ENCODE measurements around the gene FBXL17.

FBXL17 gene

GRCh38 chr5:108366500-108366899 is 15.4 kb downstream of the FBXL17 start:
- TF ChIP-seq JUND (IDR thresholded peaks at IDR 0.05; ENCODE audit: low read depth): no peak
- no peak for DNase-seq (ENCODE audit: low read depth in 1 of 2, low spot score in 1 of 2)
- in situ Hi-C loops (cut with HindIII; ENCODE audit: low pct_unique_long_range_greater_than_20kb, low sequenced_read_pairs): no loop called here

- no peak for TF ChIP-seq JUND (IDR thresholded peaks at IDR 0.05; ENCODE audit: low read depth)
- no peak for DNase-seq (ENCODE audit: low read depth in 1 of 2, low spot score in 1 of 2)
- in situ Hi-C loops (cut with HindIII; ENCODE audit: low pct_unique_long_range_greater_than_20kb, low sequenced_read_pairs): no loop called here
Observed at GRCh38 chr5:108361771-108362170, 20.1 kb downstream of the FBXL17 start.

GRCh38 chr5:108361239-108361638 is 20.7 kb downstream of the FBXL17 start:
- TF ChIP-seq JUND (IDR thresholded peaks at IDR 0.05; ENCODE audit: low read depth): no peak
- in situ Hi-C loops (cut with HindIII; ENCODE audit: low pct_unique_long_range_greater_than_20kb, low sequenced_read_pairs): no loop called here
- no peak for DNase-seq (ENCODE audit: low read depth in 1 of 2, low spot score in 1 of 2)

GRCh38 chr5:108360280-108360679 is 21.6 kb downstream of the FBXL17 start:
- in situ Hi-C loops (cut with HindIII; ENCODE audit: low pct_unique_long_range_greater_than_20kb, low sequenced_read_pairs): no loop called here
- no peak for TF ChIP-seq JUND (IDR thresholded peaks at IDR 0.05; ENCODE audit: low read depth)
- DNase-seq (ENCODE audit: low read depth in 1 of 2, low spot score in 1 of 2): no peak

- TF ChIP-seq JUND (IDR thresholded peaks at IDR 0.05; ENCODE audit: low read depth): no peak
- no peak for DNase-seq (ENCODE audit: low read depth in 1 of 2, low spot score in 1 of 2)
- in situ Hi-C loops (cut with HindIII; ENCODE audit: low pct_unique_long_range_greater_than_20kb, low sequenced_read_pairs): no loop called here
Observed at GRCh38 chr5:108356286-108356685, 25.6 kb downstream of the FBXL17 start.

GRCh38 chr5:108353087-108353486 is 28.8 kb downstream of the FBXL17 start:
- in situ Hi-C loops (cut with HindIII; ENCODE audit: low pct_unique_long_range_greater_than_20kb, low sequenced_read_pairs): no loop called here
- TF ChIP-seq JUND (IDR thresholded peaks at IDR 0.05; ENCODE audit: low read depth): no peak
- no peak for DNase-seq (ENCODE audit: low read depth in 1 of 2, low spot score in 1 of 2)

- no peak for TF ChIP-seq JUND (IDR thresholded peaks at IDR 0.05; ENCODE audit: low read depth)
- in situ Hi-C loops (cut with HindIII; ENCODE audit: low pct_unique_long_range_greater_than_20kb, low sequenced_read_pairs): no loop called here
- DNase-seq (ENCODE audit: low read depth in 1 of 2, low spot score in 1 of 2): peak; percentile 10 to 72
Observed at GRCh38 chr5:108345541-108346171, 36.2 kb downstream of the FBXL17 start.

- DNase-seq (ENCODE audit: low read depth in 1 of 2, low spot score in 1 of 2): no peak
- TF ChIP-seq JUND (IDR thresholded peaks at IDR 0.05; ENCODE audit: low read depth): no peak
- in situ Hi-C loops (cut with HindIII; ENCODE audit: low pct_unique_long_range_greater_than_20kb, low sequenced_read_pairs): no loop called here
Observed at GRCh38 chr5:108344103-108344822, 37.6 kb downstream of the FBXL17 start.

GRCh38 chr5:108341866-108342265 is 40.0 kb downstream of the FBXL17 start:
- no peak for TF ChIP-seq JUND (IDR thresholded peaks at IDR 0.05; ENCODE audit: low read depth)
- in situ Hi-C loops (cut with HindIII; ENCODE audit: low pct_unique_long_range_greater_than_20kb, low sequenced_read_pairs): no loop called here
- no peak for DNase-seq (ENCODE audit: low read depth in 1 of 2, low spot score in 1 of 2)

- DNase-seq (ENCODE audit: low read depth in 1 of 2, low spot score in 1 of 2): no peak
- in situ Hi-C loops (cut with HindIII; ENCODE audit: low pct_unique_long_range_greater_than_20kb, low sequenced_read_pairs): no loop called here
- no peak for TF ChIP-seq JUND (IDR thresholded peaks at IDR 0.05; ENCODE audit: low read depth)
Observed at GRCh38 chr5:108340131-108340530, 41.8 kb downstream of the FBXL17 start.

- peak in 1 of 2 experiments; percentile 3 for DNase-seq (ENCODE audit: low read depth in 1 of 2, low spot score in 1 of 2)
- no peak for TF ChIP-seq JUND (IDR thresholded peaks at IDR 0.05; ENCODE audit: low read depth)
- in situ Hi-C loops (cut with HindIII; ENCODE audit: low pct_unique_long_range_greater_than_20kb, low sequenced_read_pairs): no loop called here
Observed at GRCh38 chr5:108339220-108339619, 42.7 kb downstream of the FBXL17 start.

GRCh38 chr5:108334225-108334624 is 47.7 kb downstream of the FBXL17 start:
- DNase-seq (ENCODE audit: low read depth in 1 of 2, low spot score in 1 of 2): no peak
- in situ Hi-C loops (cut with HindIII; ENCODE audit: low pct_unique_long_range_greater_than_20kb, low sequenced_read_pairs): no loop called here
- no peak for TF ChIP-seq JUND (IDR thresholded peaks at IDR 0.05; ENCODE audit: low read depth)

- DNase-seq (ENCODE audit: low read depth in 1 of 2, low spot score in 1 of 2): no peak
- in situ Hi-C loops (cut with HindIII; ENCODE audit: low pct_unique_long_range_greater_than_20kb, low sequenced_read_pairs): no loop called here
- TF ChIP-seq JUND (IDR thresholded peaks at IDR 0.05; ENCODE audit: low read depth): no peak
Observed at GRCh38 chr5:108326982-108327381, 54.9 kb downstream of the FBXL17 start.

All from T47D (cell line).